SJCRH30 (cell line): ENCODE results near the gene RHOBTB1. TPM values are rescaled to one million over a fixed set of nuclear protein-coding genes. Genes with fewer than 3 reads are reported as not detected.

Source experiments
- DNase-seq, 2 experiments: peaks; one replicate each; pipeline ENCODE4 v3.0.0-alpha.2; 2015 to 2020
- H3K27ac ChIP-seq: fragments of 250-450 bp; sonication (Bioruptor Pico); 2 replicates; pipeline ENCODE4 v1.5.1; 2020; ENCODE audit warnings: mild to moderate bottlenecking, moderate library complexity
- H3K27me3 ChIP-seq: fragments of 250-450 bp; sonication (Bioruptor Pico); 2 replicates; pipeline ENCODE4 v1.5.1; 2020; ENCODE audit warnings: mild to moderate bottlenecking, moderate library complexity
- H3K36me3 ChIP-seq: fragments of 250-450 bp; sonication (Bioruptor Pico); 2 replicates; pipeline ENCODE4 v1.5.1; 2020; ENCODE audit warnings: mild to moderate bottlenecking, moderate library complexity
- H3K4me1 ChIP-seq: fragments of 250-450 bp; sonication (Bioruptor Pico); 2 replicates; pipeline ENCODE4 v1.5.1; 2020; ENCODE audit warnings: mild to moderate bottlenecking, moderate library complexity
- H3K4me3 ChIP-seq: fragments of 250-450 bp; sonication (Bioruptor Pico); 2 replicates; pipeline ENCODE4 v1.5.1; 2020; ENCODE audit warnings: mild to moderate bottlenecking, moderate library complexity
- H3K9me3 ChIP-seq: fragments of 250-450 bp; sonication (Bioruptor Pico); replicated peaks from 2 replicates; pipeline ENCODE4 v1.5.1; 2020; ENCODE audit warnings: mild to moderate bottlenecking, moderate library complexity
- total RNA-seq: library from RNA; depleted of rRNA; stranded (reverse); fragments of >200 nt; shearing (Covaris generic); gene quantifications from 2 replicates; pipeline ENCODE4 v1.2.3, GENCODE V29; 2014; rRNA removed

The RHOBTB1 gene, protein sequence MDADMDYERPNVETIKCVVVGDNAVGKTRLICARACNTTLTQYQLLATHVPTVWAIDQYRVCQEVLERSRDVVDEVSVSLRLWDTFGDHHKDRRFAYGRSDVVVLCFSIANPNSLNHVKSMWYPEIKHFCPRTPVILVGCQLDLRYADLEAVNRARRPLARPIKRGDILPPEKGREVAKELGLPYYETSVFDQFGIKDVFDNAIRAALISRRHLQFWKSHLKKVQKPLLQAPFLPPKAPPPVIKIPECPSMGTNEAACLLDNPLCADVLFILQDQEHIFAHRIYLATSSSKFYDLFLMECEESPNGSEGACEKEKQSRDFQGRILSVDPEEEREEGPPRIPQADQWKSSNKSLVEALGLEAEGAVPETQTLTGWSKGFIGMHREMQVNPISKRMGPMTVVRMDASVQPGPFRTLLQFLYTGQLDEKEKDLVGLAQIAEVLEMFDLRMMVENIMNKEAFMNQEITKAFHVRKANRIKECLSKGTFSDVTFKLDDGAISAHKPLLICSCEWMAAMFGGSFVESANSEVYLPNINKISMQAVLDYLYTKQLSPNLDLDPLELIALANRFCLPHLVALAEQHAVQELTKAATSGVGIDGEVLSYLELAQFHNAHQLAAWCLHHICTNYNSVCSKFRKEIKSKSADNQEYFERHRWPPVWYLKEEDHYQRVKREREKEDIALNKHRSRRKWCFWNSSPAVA
- total RNA-seq: 23.0 and 23.6 TPM in 2 replicates

- peak within 1 kb of the TSS; percentile 93 for H3K4me3 ChIP-seq
- H3K4me1 ChIP-seq: peaks cover 6% of the 10 kb centered on the region
- H3K9me3 ChIP-seq: no peaks in the 10 kb centered on the region
- H3K27ac ChIP-seq: peak within 1 kb of the TSS; percentile 100
- peak; percentile 84 to 86 for DNase-seq
- no peaks in the 10 kb centered on the region for H3K27me3 ChIP-seq
- no peaks in the 10 kb centered on the region for H3K36me3 ChIP-seq
Measured at GRCh38 chr10:60944058-60944909, at the start of gene RHOBTB1. Gene RHOBTB1, minus strand, starts transcription at chr10:60944185. Its CDS starts 32,643 bp downstream, at chr10:60911542.

DNA sequence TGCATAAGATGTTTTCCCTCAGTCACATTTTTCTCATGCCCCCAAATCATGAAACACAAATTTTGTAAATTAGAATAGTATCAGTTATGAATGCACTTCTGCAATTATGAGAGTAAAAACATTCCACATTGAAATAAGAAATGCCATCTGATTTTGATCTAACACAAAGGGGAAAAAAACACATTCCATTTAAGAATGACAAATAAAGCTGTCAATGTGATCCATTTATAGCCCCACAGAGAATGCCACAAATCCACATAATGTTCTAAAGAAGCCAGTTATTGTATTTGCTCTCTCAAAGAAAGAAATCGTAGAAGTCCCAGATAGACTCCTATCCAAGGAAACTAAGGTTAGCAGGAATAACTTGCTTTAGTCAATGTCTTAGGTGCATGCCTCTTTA lies 48.7 kb upstream of the RHOBTB1 start:
- Histone ChIP-seq H3K27me3 (no peaks in the 10 kb centered on the region), H3K9me3 (no peaks in the 10 kb centered on the region), H3K4me3 (no peak overlapping the region), H3K27ac (no peak overlapping the region), H3K36me3 (no peaks in the 10 kb centered on the region), H3K4me1 (no peaks in the 10 kb centered on the region)
- no peak for DNase-seq

- Histone ChIP-seq H3K4me3 (no peak overlapping the region), H3K27me3 (no peaks in the 10 kb centered on the region), H3K36me3 (no peaks in the 10 kb centered on the region), H3K9me3 (no peaks in the 10 kb centered on the region), H3K27ac (no peak overlapping the region), H3K4me1 (no peaks in the 10 kb centered on the region)
- no peak for DNase-seq
Measured at GRCh38 chr10:60990663-60991062, 46.7 kb upstream of the RHOBTB1 start.

GRCh38 chr10:60989400-60989876 lies 45.5 kb upstream of the RHOBTB1 start:
- Histone ChIP-seq H3K4me1 (no peaks in the 10 kb centered on the region), H3K9me3 (no peaks in the 10 kb centered on the region), H3K27ac (no peak overlapping the region), H3K27me3 (no peaks in the 10 kb centered on the region), H3K4me3 (no peak overlapping the region), H3K36me3 (no peaks in the 10 kb centered on the region)
- DNase-seq: no peak

DNA sequence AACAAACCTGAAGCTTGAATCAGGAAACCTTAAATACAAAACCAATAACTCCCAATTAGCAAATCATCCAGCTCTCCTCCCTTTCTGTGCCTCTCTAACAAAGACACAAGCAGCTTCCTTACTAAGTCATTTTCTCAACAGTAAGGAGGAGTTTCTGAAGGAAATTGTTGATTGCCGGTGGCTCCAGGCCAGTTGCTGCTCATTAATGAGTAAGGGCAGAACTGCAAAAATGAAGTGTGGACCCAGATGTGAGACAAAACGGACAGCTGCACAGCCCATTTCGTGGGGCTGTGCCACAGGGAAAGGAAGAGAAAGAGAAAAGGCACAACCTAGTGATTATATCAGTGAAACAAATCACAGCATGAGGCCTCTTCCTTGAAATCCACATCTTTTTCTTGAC lies 42.8 kb upstream of the RHOBTB1 start:
- peak in 1 of 2 experiments; percentile 18 for DNase-seq
- H3K36me3 ChIP-seq: no peaks in the 10 kb centered on the region
- no peaks in the 10 kb centered on the region for H3K4me1 ChIP-seq
- no peaks in the 10 kb centered on the region for H3K27me3 ChIP-seq
- no peaks in the 10 kb centered on the region for H3K9me3 ChIP-seq
- no peak overlapping the region for H3K4me3 ChIP-seq
- peak overlapping the region; percentile 9; the same call in 1 of the 2 replicates for H3K27ac ChIP-seq

GRCh38 chr10:60985951-60986350 lies 42.0 kb upstream of the RHOBTB1 start:
- Histone ChIP-seq H3K27me3 (no peaks in the 10 kb centered on the region), H3K27ac (no peak overlapping the region), H3K4me1 (no peaks in the 10 kb centered on the region), H3K9me3 (no peaks in the 10 kb centered on the region), H3K4me3 (no peak overlapping the region), H3K36me3 (no peaks in the 10 kb centered on the region)
- no peak for DNase-seq

- Histone ChIP-seq H3K9me3 (no peaks in the 10 kb centered on the region), H3K36me3 (no peaks in the 10 kb centered on the region), H3K4me3 (no peak overlapping the region), H3K4me1 (peaks cover 9% of the 10 kb centered on the region), H3K27ac (no peak overlapping the region), H3K27me3 (no peaks in the 10 kb centered on the region)
- no peak for DNase-seq
Measured at GRCh38 chr10:60980997-60981396, 37.0 kb upstream of the RHOBTB1 start.

DNA sequence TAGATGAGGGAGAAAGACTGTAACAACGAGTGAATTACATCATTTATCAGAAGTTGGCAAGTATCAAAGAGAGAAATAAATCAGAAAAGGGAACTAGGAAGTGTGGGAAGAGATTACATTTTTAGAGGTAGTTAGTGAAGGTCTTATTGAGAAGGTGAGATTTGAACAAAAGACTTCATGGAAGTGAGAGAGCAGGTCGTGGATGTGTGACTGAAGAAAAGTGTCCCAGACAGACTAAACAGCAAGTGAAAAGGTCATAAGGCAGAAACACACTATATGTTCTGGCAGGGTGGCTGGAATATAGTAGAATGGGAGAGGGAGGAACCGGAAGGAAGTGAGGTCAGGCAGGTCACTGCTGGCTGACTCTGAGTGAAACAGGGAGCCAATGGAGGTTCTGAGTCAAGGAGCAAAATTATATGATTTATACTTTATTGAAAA lies 35.7 kb upstream of the RHOBTB1 start:
- H3K9me3 ChIP-seq: no peaks in the 10 kb centered on the region
- no peak overlapping the region for H3K4me3 ChIP-seq
- no peak overlapping the region for H3K27ac ChIP-seq
- no peak for DNase-seq
- H3K36me3 ChIP-seq: no peaks in the 10 kb centered on the region
- H3K27me3 ChIP-seq: no peaks in the 10 kb centered on the region
- peaks cover 9% of the 10 kb centered on the region for H3K4me1 ChIP-seq

GRCh38 chr10:60978287-60979115 lies 34.5 kb upstream of the RHOBTB1 start:
- DNase-seq: peak; percentile 9 to 52
- Histone ChIP-seq H3K36me3 (no peaks in the 10 kb centered on the region), H3K27me3 (no peaks in the 10 kb centered on the region), H3K4me1 (peaks cover 9% of the 10 kb centered on the region), H3K27ac (peak overlapping the region; percentile 47), H3K4me3 (no peak overlapping the region), H3K9me3 (no peaks in the 10 kb centered on the region)

DNA sequence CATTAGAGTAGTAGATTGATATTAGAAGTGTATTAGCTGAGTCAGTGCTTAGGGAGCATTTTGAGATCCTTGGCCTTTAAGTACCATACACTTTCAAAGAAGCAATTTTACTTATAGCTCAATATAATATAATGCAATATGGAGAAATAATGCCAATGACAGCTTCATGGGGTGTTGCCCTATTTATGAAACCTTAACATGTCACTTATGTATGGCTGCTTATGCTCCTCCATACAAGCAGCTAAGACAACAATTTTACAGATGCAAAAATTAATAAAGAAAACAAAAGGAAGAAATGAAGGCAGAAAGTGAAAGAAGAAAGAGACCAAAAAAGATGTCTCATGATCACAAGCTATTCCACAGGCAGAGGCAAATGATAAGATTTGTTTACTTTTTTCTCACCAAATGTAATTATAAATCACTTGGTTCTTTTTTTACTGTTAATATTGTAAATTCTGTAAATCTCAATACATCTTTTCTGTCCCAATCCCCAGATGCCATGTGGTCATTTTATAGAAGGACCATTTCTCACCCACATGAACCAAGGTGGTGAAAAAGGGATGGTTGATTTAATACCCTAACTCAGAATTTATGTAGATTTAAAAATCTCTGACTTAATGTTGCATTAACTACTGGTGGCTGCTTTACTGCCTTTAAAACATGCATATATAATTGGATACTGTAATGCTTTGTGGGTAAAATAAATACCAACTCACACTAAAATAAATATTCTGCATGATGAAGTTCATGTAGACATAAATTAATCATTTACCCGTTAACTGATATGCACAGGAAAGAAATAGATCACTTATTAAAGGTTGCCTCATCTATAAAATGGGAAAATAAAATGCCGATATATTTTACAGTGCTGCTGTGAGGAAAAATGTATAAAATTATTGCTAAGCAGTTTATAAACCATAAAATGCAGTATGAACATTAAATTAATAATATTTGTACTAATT lies 33.5 kb upstream of the RHOBTB1 start:
- no peak overlapping the region for H3K27ac ChIP-seq
- no peaks in the 10 kb centered on the region for H3K27me3 ChIP-seq
- H3K4me1 ChIP-seq: peaks cover 9% of the 10 kb centered on the region
- no peak overlapping the region for H3K4me3 ChIP-seq
- no peak for DNase-seq
- no peaks in the 10 kb centered on the region for H3K36me3 ChIP-seq
- H3K9me3 ChIP-seq: no peaks in the 10 kb centered on the region

- H3K27ac ChIP-seq: no peak overlapping the region
- no peaks in the 10 kb centered on the region for H3K27me3 ChIP-seq
- no peaks in the 10 kb centered on the region for H3K36me3 ChIP-seq
- no peak for DNase-seq
- no peaks in the 10 kb centered on the region for H3K9me3 ChIP-seq
- no peak overlapping the region for H3K4me3 ChIP-seq
- peaks cover 9% of the 10 kb centered on the region for H3K4me1 ChIP-seq
Measured at GRCh38 chr10:60976687-60977086, 32.7 kb upstream of the RHOBTB1 start.

DNA sequence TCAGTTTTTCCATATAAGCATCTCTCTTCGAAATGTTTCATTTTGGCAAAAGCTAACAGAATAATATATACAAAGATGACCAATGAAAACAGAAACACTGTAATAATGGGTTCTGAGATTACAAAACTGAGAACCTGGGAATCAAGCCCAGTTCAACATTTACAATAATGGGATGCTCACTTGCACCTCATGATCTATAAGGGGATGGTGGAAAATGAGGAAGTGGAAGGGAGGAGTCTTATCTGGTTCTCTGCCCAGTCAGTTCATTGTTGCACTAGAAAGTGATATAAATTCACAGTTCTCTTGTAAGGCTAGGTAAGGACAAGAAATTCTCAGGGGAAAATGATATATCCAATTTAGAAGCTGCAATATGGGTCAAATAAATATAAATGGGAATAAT lies 31.7 kb upstream of the RHOBTB1 start:
- peaks cover 9% of the 10 kb centered on the region for H3K4me1 ChIP-seq
- H3K27me3 ChIP-seq: no peaks in the 10 kb centered on the region
- H3K4me3 ChIP-seq: no peak overlapping the region
- no peak for DNase-seq
- no peak overlapping the region for H3K27ac ChIP-seq
- H3K36me3 ChIP-seq: no peaks in the 10 kb centered on the region
- no peaks in the 10 kb centered on the region for H3K9me3 ChIP-seq
